HG03354 (cell line): Measurements from ENCODE around the gene ZDHHC17.

Source experiments
- ATAC-seq: cut with Tn5 transposase; IDR thresholded peaks from one replicate; pipeline ENCODE4 v1.9.1; 2021; ENCODE audit warnings: mild to moderate bottlenecking; ENCODE audit not compliant: unreplicated experiment, poor library complexity, severe bottlenecking

ZDHHC17 gene

DNA sequence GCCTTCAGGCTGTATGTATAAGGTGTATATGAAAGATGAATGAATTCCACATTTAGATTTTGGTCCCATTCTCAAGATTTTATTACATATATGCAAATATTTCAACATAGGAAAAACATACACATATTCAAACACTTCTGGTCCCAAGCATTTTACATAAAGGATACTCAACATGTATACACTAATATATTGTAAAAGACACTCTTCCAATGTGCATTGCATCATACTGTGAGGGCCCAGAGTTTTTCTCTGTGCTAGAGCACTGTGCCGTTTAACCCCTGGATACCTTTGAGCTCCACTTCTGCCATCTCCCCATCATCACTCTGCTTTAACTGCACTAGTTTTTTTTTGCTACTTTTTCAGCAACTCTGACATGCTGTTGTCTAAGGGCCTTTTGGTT lies 48.1 kb downstream of the ZDHHC17 start:
- ATAC-seq, result no peak

GRCh38 chr12:76813265-76813664 lies 49.4 kb downstream of the ZDHHC17 start:
- ATAC-seq, result no peak

DNA sequence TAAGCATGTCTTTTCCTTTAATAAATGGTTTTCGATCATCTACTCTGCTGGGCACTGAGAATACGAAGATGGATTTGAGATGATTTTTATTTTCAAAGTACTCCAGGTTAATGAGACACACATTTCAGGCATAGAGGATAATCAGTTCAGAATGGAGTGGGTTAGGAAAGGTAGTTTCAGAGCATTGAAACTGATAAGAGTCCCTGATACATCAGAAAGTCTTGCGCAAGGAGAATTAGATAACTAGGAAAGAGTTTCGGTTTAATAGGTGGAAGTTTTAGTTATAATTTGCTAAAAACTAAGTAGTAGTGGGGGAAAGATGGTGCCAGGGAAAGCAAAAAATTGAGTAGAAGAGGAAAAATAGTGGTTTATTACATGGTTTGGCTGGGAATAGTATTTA lies 50.1 kb downstream of the ZDHHC17 start:
- ATAC-seq, result no peak

- no peak for ATAC-seq
Observed at GRCh38 chr12:76820888-76821482, 57.1 kb downstream of the ZDHHC17 start.

DNA sequence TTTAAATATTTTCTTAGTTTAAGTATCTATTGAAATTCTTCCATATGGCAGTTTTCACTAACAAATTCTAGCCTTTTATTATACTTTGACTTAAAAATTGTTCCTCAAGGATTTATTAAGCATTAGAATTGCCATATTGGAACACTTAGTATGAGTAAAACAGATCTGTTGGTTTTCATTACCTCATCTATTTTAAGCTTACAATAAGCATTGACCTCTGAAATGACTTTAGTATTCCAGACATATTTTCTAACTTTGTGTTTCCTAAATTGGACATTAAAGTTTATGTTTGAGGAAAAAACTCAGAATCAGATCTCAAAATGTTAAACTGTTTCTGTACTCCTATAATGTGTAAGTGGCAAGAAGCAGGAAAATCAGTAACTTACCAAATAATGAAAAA lies 66.5 kb downstream of the ZDHHC17 start:
- ATAC-seq, result no peak

DNA sequence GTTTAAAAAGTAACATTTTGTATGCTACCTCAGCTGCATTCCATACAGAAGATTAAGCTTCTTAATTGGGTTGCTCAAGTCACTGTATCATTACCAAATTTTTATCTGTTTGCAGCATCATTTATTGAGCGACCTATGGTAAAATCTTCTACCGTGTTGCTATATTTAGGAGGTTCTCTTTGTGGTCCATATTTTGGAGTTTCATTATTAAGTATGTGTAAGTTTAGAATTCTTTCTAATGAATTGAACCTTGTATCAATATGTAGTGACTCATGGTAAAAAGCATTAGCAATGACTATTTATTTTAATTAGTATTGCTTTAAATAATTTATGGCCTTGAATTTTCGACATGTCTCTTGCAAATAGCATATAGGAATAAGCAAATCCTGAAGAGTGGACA lies 72.7 kb downstream of the ZDHHC17 start:
- ATAC-seq, result no peak

- no peak for ATAC-seq
Observed at GRCh38 chr12:76847260-76847659, 83.3 kb downstream of the ZDHHC17 start.

- no peak for ATAC-seq
Observed at GRCh38 chr12:76848132-76848531, 84.2 kb downstream of the ZDHHC17 start.

DNA sequence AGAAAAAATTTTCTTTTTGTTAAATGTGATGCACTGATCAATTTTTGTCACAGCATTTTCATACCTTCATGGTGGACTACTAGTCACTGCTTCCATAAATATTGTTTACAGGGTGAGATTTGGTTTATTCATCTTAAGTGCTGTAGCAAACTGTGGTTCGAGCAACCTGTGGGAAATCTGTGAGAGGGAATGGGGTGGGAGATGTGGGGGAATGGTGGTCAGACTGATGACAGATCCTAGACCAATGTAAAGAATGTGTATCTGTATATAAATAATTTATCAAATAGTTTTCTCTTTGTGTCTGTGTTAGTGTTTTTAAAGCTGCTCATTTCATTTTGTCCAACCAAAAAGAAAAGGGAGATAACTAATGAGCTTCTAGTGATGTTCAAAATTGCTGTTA lies 88.2 kb downstream of the ZDHHC17 start:
- ATAC-seq, result no peak

DNA sequence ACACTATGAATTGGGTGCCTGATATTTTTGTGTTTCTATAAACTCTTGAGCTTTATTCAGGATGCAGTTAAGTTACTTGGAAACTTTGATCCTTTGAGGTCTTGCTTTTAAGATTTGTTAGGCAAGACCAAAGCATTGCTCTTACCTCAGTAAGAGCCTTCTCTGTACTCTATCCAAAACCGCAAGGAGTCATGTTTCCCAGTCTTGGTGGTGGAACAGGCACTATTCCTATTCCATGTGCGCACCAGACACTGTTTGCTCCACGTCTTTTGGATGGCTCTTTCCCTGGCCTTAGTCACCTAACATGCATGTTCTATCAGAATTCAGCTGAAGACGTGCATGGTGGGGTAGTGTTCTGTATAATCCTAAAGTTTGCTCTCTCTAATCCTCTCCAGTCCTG lies 91.4 kb downstream of the ZDHHC17 start:
- ATAC-seq, result no peak

DNA sequence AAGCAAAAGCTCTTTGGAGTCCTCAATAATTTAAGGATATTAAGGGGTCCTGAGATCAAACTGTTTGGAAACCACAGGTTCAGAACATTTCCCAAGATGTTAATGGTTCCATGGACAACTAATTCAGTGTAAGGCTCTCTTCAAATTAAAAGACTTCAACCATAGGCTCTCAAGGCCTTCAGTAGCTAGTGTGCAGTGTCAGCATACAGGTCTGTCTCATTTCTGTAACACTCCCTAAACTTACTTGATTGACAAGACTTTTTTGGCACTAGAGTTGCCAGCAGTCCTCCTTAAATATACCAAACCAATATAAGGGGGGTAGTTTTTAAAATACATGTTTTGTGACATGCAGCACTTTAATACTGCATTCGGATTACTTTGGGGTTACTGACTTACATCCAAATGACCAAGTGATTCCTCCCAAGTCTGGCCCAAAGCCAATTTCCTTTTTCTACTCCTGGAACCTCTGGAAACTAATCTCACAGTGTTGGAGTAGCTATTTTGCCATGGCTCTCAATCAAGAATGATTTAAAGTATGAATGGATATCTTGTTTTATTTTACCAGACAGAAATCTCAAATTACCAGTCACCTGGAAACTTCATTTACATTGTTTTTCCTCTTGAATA lies 92.2 kb downstream of the ZDHHC17 start:
- ATAC-seq, result no peak

- ATAC-seq, result no peak
Observed at GRCh38 chr12:76859611-76860010, 95.7 kb downstream of the ZDHHC17 start.

GRCh38 chr12:76860256-76860655 lies 96.3 kb downstream of the ZDHHC17 start:
- no peak for ATAC-seq

DNA sequence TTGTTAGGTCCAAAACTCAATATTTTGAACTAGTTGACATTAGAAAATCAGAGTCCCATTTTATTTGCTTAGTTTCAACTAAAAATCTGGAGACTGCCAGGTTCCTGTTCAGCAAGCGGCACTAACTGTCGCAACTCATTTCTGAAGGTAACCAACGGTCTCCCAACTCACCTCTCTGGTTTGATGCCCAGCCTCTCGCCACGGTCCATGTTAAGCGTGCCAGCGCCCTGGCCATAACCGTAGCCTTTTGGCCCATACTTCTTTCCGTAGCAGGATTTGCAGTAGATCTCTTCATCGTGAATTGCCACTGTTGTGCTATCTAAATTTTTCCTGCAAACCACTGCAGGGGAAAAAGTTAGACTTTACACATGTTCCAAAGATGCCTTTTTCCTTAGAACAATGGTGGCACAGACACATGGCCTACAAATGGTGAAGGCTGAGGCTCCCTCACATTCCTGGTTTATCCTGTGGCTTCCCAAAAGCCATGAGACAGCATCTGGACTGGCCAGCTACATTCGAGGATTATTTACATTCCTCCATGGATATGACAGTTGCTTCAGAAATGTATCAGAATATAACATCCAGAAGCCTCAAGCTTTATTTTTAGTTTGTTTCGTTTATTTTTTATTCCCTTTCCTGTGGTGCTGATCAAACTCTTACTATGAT lies 99.2 kb downstream of the ZDHHC17 start:
- no peak for ATAC-seq

GRCh38 chr12:76863837-76864236 lies 99.9 kb downstream of the ZDHHC17 start:
- ATAC-seq, result no peak

DNA sequence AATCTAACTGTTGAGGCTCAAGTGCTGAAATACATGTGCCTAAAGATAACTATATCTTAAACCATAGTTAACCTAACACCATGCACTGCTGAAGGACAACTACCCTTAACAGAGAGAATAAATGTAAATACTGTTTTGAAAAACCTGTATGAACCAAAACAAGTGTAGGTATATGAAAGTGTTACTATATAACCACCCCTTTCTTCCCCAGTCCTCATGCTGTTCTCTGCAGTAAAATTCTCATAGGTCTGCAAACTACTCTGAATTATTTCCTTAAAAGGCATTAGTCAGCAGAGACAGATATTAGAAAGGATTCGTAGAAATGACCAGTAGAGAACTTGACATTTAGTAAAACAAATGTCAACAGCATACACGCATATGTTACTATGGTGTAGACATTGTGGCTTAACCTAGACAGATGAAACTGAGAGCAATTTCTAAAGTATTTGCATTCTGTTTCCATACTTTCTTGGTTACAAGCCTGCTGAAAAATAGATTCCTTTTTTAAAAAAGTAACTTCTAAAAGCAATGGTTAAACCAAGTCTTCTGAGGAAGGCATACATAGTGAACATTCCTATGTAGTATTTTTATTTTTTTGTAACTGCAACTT lies 101.0 kb downstream of the ZDHHC17 start:
- ATAC-seq, result peak; percentile 86

GRCh38 chr12:76866151-76866567 lies 102.2 kb downstream of the ZDHHC17 start:
- no peak for ATAC-seq

- peak; percentile 51 for ATAC-seq
Observed at GRCh38 chr12:76866726-76867125, 102.8 kb downstream of the ZDHHC17 start.

GRCh38 chr12:76871082-76871481 lies 107.2 kb downstream of the ZDHHC17 start:
- no peak for ATAC-seq

GRCh38 chr12:76871742-76872141 lies 107.8 kb downstream of the ZDHHC17 start:
- ATAC-seq, result no peak

DNA sequence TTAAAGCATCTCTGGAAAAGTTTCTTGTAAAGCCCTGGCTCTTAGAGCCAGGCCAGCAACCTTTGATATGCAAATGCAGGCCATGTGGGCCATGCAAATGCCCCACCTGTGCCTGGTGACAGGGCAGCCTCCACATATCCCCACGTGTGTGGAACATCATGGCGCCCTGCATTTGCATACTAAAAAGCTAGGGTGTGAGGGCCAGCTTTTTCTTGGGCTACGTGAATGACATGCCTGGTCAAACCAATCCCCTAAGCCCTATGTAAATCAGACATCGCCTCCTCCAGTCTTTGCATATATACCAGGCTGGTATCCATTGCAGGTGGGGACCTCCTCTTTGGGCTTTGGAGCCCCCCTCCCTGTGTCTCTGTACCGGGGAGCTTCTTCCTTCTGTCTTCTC lies 108.5 kb downstream of the ZDHHC17 start:
- ATAC-seq, result no peak
